Suprapubic skin (tissue), 4 donors: ENCODE measurements around the gene CDK8. TPM values are rescaled to one million over a fixed set of nuclear protein-coding genes. Genes with fewer than 3 reads are reported as not detected.
"Not testable (repeated sequence)": the region's sequence is repeated elsewhere in the genome, so short reads cannot be mapped to it uniquely, and the experiment has no call there.

Experiments
- DNase-seq, 2 donors: peaks; one replicate each; pipeline ENCODE4 v3.0.0-alpha.2; 2019; ENCODE audit warnings: low spot score in 2 of 2
- H3K27ac ChIP-seq: fragments of 200-600 bp; sonication (generic); one replicate; pipeline ENCODE4 v1.5.1; 2019
- H3K27me3 ChIP-seq: fragments of 200-600 bp; sonication (generic); one replicate; pipeline ENCODE4 v1.5.1; 2019
- H3K36me3 ChIP-seq: fragments of 200-600 bp; sonication (generic); one replicate; pipeline ENCODE4 v1.5.1; 2019
- H3K4me1 ChIP-seq: fragments of 200-600 bp; sonication (generic); one replicate; pipeline ENCODE4 v1.5.1; 2019
- H3K4me3 ChIP-seq: fragments of 200-600 bp; sonication (generic); one replicate; pipeline ENCODE4 v1.5.1; 2019; ENCODE audit warnings: mild to moderate bottlenecking
- H3K9me3 ChIP-seq: fragments of 200-600 bp; sonication (generic); one replicate; pipeline ENCODE4 v1.5.1; 2019
- EP300 ChIP-seq: sonication (generic); formaldehyde crosslinking; IDR thresholded peaks from one replicate; pipeline ENCODE4 v1.6.1; 2017; ENCODE audit warnings: antibody characterized with exemption
- POLR2A ChIP-seq, 2 donors: fragments of 450-650 bp; IDR thresholded peaks; one replicate each; pipeline ENCODE4 v1.6.1; 2017; ENCODE audit warnings: antibody characterized with exemption in 2 of 2, mild to moderate bottlenecking in 2 of 2, moderate library complexity in 2 of 2
- POLR2AphosphoS5 ChIP-seq, 3 donors: sonication (generic); formaldehyde crosslinking; IDR thresholded peaks; one replicate each; pipeline ENCODE4 v1.6.1; 2017; ENCODE audit warnings: antibody characterized with exemption in 3 of 3
- WGBS: methylation state at CpG from one replicate; pipeline ENCODE4 v1.1.5; 2018; 5-methylcytosine and 5-hydroxymethylcytosine counted together
- total RNA-seq, 4 donors: library from RNA; depleted of rRNA; stranded (reverse); fragments of >200 nt; gene quantifications; one replicate each; pipeline ENCODE4 v1.1.0, GENCODE V29; 2016
- TF ChIP-seq, protein P1 (sequence below), 2 donors: fragments of 200-600 bp in 1 of 2; fragments of 450-650 bp in 1 of 2; sonication (generic) in 1 of 2; IDR thresholded peaks; one replicate each; pipeline ENCODE4 v1.5.1; 2016 to 2019; ENCODE audit warnings: antibody characterized with exemption in 2 of 2, mild to moderate bottlenecking in 1 of 2, moderate library complexity in 1 of 2

The CDK8 gene
- total RNA-seq, 4 donors from 2014 or later, result 9.8 to 13.3 (median 12.5) TPM

DNA sequence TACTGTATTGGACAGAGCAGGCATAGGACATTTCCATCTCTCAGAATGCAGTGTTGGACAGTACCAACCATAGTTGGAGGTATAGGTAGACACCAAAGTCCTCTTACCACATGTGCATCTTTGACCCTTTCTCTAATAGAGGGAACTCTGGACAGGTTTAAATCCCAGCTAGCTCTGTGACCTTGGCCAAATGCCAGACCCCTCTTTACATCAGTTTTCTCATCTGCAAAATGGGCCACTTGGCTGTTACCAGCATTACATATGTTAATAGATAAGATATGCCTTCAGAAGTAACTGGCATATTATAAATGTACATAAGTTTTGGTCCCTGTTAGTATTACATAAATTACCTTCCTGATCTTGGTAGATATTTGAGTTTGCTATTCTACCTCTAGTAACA, 54.3 kb downstream of the CDK8 start:
- no peaks in the 10 kb centered on the region for H3K27me3 ChIP-seq
- TF ChIP-seq POLR2AphosphoS5 (IDR thresholded peaks at IDR 0.05) (no peak), EP300 (no peak), POLR2A (IDR thresholded peaks at IDR 0.05) (no peak)
- TF ChIP-seq, protein P1, sequence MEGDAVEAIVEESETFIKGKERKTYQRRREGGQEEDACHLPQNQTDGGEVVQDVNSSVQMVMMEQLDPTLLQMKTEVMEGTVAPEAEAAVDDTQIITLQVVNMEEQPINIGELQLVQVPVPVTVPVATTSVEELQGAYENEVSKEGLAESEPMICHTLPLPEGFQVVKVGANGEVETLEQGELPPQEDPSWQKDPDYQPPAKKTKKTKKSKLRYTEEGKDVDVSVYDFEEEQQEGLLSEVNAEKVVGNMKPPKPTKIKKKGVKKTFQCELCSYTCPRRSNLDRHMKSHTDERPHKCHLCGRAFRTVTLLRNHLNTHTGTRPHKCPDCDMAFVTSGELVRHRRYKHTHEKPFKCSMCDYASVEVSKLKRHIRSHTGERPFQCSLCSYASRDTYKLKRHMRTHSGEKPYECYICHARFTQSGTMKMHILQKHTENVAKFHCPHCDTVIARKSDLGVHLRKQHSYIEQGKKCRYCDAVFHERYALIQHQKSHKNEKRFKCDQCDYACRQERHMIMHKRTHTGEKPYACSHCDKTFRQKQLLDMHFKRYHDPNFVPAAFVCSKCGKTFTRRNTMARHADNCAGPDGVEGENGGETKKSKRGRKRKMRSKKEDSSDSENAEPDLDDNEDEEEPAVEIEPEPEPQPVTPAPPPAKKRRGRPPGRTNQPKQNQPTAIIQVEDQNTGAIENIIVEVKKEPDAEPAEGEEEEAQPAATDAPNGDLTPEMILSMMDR (IDR thresholded peaks at IDR 0.05), result no peak
- DNase-seq, result no peak

DNA sequence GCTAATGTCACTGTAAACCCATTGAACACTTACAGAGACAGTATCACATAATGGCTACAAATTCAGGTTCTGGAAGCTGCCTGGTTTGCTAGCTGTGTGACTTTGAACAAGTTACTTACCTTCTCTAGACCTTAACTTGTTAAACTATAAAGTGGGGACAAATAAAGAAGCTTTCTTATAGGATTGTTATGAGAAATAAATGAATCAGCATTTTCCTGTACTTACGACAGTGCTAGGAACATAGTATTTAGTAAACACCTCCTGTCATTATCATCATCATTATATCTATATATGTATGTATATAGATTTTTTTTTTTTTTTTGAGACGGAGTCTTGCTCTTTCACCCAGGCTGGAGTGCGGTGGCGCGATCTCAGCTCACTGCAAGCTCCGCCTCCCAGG, 54.9 kb downstream of the CDK8 start:
- Histone ChIP-seq H3K36me3 (no peaks in the 10 kb centered on the region), H3K4me3 (no peak overlapping the region), H3K27ac (no peak overlapping the region), H3K4me1 (peaks cover 11% of the 10 kb centered on the region), H3K27me3 (no peaks in the 10 kb centered on the region), H3K9me3 (no peaks in the 10 kb centered on the region)
- WGBS, result 93% methylated on average over 6 of the region's 6 CpGs
- no peak for TF ChIP-seq POLR2A (IDR thresholded peaks at IDR 0.05)
- no peak for TF ChIP-seq POLR2AphosphoS5 (IDR thresholded peaks at IDR 0.05)
- TF ChIP-seq, protein P1 (IDR thresholded peaks at IDR 0.05), result no peak
- TF ChIP-seq EP300, result no peak
- DNase-seq, result no peak

More for the DNA sequence above, 54.3 kb downstream of the CDK8 start:
- no peak overlapping the region for H3K27ac ChIP-seq
- no peaks in the 10 kb centered on the region for H3K9me3 ChIP-seq
- H3K4me1 ChIP-seq, result peaks cover 11% of the 10 kb centered on the region
- no peak overlapping the region for H3K4me3 ChIP-seq
- H3K36me3 ChIP-seq, result no peaks in the 10 kb centered on the region

DNA sequence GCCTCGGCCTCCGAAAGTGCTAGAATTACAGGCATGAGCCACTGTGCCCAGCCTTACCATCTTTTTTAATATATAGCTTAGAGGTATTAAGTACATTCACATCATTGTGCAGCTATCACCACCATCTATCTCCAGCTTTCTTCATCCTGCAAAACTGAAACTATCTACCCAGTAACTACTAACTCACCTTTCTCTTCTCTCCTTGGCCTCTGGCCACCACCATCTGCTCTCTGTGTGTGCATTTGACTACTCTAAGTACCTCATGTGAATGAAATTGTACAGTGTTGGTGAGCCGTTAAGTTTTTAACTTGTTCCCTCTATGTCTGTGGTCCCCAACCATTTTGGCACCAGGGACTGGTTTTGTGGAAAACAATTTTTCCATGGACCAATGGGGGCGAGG, 56.1 kb downstream of the CDK8 start:
- Histone ChIP-seq H3K27me3 (no peaks in the 10 kb centered on the region), H3K27ac (no peak overlapping the region), H3K4me1 (peaks cover 6% of the 10 kb centered on the region), H3K9me3 (no peaks in the 10 kb centered on the region), H3K4me3 (no peak overlapping the region), H3K36me3 (no peaks in the 10 kb centered on the region)
- 95% methylated on average over 4 of the region's 4 CpGs for WGBS
- TF ChIP-seq POLR2A (IDR thresholded peaks at IDR 0.05) (no peak), EP300 (no peak), POLR2AphosphoS5 (IDR thresholded peaks at IDR 0.05) (no peak)
- TF ChIP-seq, protein P1 (IDR thresholded peaks at IDR 0.05), result no peak
- no peak for DNase-seq

DNA sequence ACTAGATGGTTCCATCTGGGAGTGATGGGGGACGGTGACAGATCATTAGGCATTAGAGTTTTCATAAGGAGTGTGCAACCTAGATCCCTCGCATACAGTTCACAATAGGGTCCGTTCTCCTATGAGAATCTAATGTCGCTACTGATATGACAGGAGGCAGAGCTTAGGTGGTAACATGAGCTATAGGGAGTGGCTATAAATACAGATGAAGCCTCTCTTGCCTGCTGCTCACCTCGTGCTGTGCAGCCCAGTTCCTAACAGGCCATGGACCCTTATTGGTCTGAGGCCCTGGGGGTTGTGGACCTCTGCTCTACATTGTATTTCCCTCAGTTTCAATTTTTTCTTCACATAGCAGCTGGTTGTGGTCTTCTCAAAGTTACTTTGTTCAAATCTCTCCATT, 56.5 kb downstream of the CDK8 start:
- peaks cover 6% of the 10 kb centered on the region for H3K4me1 ChIP-seq
- H3K4me3 ChIP-seq, result no peak overlapping the region
- TF ChIP-seq POLR2AphosphoS5 (IDR thresholded peaks at IDR 0.05) (no peak), EP300 (no peak), POLR2A (IDR thresholded peaks at IDR 0.05) (no peak)
- TF ChIP-seq, protein P1 (IDR thresholded peaks at IDR 0.05), result no peak
- H3K27me3 ChIP-seq, result no peaks in the 10 kb centered on the region
- no peak for DNase-seq
- no peaks in the 10 kb centered on the region for H3K36me3 ChIP-seq
- H3K27ac ChIP-seq, result no peak overlapping the region
- 91% methylated on average over 5 of the region's 5 CpGs for WGBS
- H3K9me3 ChIP-seq, result no peaks in the 10 kb centered on the region

DNA sequence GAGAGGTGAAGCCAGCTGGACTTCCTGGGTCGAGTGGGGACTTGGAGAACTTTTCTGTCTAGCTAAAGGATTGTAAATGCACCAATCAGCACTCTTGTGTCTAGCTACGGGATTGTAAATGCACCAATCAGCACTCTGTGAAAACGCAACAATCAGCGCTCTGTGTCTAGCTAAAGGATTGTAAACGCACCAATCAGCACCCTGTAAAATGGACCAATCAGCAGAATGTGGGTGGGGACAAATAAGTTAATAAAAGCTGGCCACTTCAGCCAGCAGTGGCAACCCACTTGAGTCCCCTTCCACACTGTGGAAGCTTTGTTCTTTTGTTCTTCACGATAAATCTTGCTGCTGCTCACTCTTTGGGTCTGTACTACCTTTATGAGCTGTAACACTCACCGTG, 58.1 kb downstream of the CDK8 start:
- not testable (repeated sequence) for H3K9me3 ChIP-seq, H3K4me1 ChIP-seq, H3K27me3 ChIP-seq, H3K36me3 ChIP-seq, DNase-seq, H3K4me3 ChIP-seq, H3K27ac ChIP-seq
- WGBS, result 94% methylated on average over 7 of the region's 7 CpGs

DNA sequence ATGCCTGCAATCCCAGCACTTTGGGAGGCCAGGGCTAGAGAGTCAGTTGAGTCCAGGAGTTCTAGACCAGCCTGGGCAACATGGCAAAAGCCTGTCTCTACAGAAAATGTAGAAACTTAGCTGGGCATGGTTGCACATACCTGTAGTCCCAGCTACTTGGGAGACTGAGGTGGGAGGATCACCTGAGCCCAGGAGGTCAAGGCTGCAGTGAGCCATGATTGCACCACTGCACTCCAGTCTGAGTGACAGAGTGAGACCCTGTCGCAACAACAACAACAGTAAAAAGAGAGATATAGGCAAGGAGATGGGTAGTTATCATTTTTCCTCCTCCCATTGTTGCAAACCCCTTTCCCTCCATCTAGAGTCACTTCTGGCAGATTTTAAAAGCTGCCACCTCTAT, 62.2 kb downstream of the CDK8 start:
- 100% methylated on average over 1 of the region's 1 CpG for WGBS
- H3K27me3 ChIP-seq, DNase-seq, H3K9me3 ChIP-seq, H3K36me3 ChIP-seq, H3K27ac ChIP-seq, H3K4me1 ChIP-seq, H3K4me3 ChIP-seq: not testable (repeated sequence)
